GM10248 (cell line): ENCODE measurements around the gene ZBTB7C.
"Not testable (repeated sequence)": the region's sequence is repeated elsewhere in the genome, so short reads cannot be mapped to it uniquely, and the experiment has no call there.

Source experiments
- CTCF ChIA-PET: fragments of 300-600 bp; sonication (Branson Sonifier 250); formaldehyde crosslinking; extraction: SDS; loops from one replicate; lab custom pipeline; 2021; ENCODE audit warnings: antibody characterized with exemption; lab: Yijun Ruan, JAX
- POLR2A ChIA-PET: fragments of 350-650 bp; sonication (Branson Sonifier 250); formaldehyde crosslinking; extraction: SDS; loops from one replicate; lab custom pipeline; 2020; ENCODE audit warnings: antibody characterized with exemption; lab: Yijun Ruan, JAX
- DNase-seq: peaks from one replicate; pipeline ENCODE4 v3.0.0; 2012; ENCODE audit errors: extremely low spot score
- TF ChIP-seq, protein P1 (sequence below): IDR thresholded peaks from 2 replicates; pipeline ENCODE4 v1.5.1; 2012; ENCODE audit warnings: mild to moderate bottlenecking, low read depth; ENCODE audit errors: extremely low read depth, missing control alignments, control extremely low read depth

Gene ZBTB7C

GRCh38 chr18:48294899-48295585 lies 114.1 kb downstream of the ZBTB7C start:
- TF ChIP-seq, protein P1, sequence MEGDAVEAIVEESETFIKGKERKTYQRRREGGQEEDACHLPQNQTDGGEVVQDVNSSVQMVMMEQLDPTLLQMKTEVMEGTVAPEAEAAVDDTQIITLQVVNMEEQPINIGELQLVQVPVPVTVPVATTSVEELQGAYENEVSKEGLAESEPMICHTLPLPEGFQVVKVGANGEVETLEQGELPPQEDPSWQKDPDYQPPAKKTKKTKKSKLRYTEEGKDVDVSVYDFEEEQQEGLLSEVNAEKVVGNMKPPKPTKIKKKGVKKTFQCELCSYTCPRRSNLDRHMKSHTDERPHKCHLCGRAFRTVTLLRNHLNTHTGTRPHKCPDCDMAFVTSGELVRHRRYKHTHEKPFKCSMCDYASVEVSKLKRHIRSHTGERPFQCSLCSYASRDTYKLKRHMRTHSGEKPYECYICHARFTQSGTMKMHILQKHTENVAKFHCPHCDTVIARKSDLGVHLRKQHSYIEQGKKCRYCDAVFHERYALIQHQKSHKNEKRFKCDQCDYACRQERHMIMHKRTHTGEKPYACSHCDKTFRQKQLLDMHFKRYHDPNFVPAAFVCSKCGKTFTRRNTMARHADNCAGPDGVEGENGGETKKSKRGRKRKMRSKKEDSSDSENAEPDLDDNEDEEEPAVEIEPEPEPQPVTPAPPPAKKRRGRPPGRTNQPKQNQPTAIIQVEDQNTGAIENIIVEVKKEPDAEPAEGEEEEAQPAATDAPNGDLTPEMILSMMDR, result no peak
- POLR2A ChIA-PET, result no interaction called here
- CTCF ChIA-PET, result interaction anchor here (1.1 kb wide), 1 partner anchor 18 kb away, joined by 3 read pairs; no protein-coding TSS in a partner anchor
- DNase-seq, result no peak

DNA sequence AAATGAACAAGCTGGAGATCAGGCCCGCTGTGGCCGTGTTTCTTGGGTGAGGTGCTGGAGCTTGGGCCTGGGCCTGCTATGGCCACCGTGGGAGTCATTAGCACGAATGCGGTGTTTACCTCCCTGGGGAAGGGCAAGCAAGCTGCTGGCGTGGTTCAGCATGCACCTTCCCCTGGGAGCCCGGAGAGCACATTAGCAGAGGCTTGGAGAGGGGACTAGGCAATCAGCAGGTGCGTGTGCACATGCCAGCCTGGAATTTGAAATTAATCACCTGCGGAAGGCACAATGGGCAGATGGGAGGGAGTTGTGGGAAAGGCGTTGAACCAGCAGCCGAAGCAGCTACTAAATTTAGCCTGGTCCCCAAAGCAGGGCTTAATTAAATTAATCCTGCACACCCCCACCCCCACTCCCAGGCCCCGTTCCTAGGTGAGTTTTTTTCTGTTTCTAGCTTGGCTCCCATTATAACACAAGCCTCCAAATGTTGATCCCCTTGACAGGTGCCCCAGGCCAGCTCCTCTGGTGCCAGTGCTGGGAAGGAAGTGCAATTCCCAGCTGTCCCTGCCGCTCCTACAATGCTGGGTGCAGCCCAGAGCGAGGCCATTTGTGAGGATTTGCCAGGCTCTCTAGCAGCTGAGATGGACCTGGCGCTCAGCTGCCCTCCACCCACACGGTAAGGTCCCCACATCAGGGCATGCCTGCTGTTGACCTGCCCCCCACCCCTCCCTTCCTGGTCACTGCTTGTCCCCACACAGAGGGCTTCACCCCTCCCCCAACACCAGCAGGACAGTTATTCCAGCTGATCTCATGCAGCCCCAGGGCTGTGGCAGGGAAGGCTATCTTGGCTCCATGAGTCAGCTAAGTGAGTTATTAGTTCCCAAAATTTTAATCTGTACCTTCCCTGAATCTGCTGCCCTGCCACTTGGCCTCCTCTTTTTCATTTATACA lies 115.0 kb downstream of the ZBTB7C start:
- TF ChIP-seq, protein P1, result no peak
- CTCF ChIA-PET, result interaction anchor here (1.1 kb wide), 1 partner anchor 17 kb away, joined by 3 read pairs; no protein-coding TSS in a partner anchor
- DNase-seq, result no peak
- POLR2A ChIA-PET, result no interaction called here

- TF ChIP-seq, protein P1, result no peak
- DNase-seq, result no peak
- POLR2A ChIA-PET, result no interaction called here
- CTCF ChIA-PET, result no interaction called here
Measured at GRCh38 chr18:48292782-48293424, 116.3 kb downstream of the ZBTB7C start.

- POLR2A ChIA-PET, result no interaction called here
- no peak for DNase-seq
- TF ChIP-seq, protein P1, result no peak
- CTCF ChIA-PET, result no interaction called here
Measured at GRCh38 chr18:48292229-48292628, 117.0 kb downstream of the ZBTB7C start.

- CTCF ChIA-PET, result interaction anchor here (1.4 kb wide), 1 partner anchor 9 kb away, joined by 3 read pairs; no protein-coding TSS in a partner anchor
- TF ChIP-seq, protein P1, result no peak
- DNase-seq, result no peak
- POLR2A ChIA-PET, result no interaction called here
Measured at GRCh38 chr18:48290162-48290926, 118.8 kb downstream of the ZBTB7C start.

GRCh38 chr18:48284743-48285142 lies 124.4 kb downstream of the ZBTB7C start:
- no peak for DNase-seq
- CTCF ChIA-PET, result no interaction called here
- TF ChIP-seq, protein P1, result no peak
- POLR2A ChIA-PET, result no interaction called here

DNA sequence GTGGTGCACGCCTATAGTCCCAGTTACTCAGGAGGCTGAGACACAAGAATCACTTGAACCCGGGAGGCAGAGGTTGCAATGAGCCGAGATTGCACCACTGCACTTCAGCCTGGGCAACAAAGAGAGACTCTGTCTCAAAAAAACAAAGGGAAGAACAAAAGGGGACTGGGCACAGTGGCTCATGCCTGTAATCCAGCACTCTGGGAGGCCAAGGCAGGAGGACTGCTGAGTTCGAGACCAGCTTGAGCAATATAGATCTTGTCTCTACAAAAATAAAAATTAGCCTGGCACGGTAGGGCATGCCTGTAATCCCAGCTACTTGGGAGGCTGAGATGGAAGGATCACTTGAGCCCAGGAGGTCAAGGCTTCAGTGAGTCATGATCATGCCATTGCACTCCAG lies 125.2 kb downstream of the ZBTB7C start:
- POLR2A ChIA-PET, DNase-seq, CTCF ChIA-PET: not testable (repeated sequence)

- CTCF ChIA-PET, POLR2A ChIA-PET, DNase-seq: not testable (repeated sequence)
Measured at GRCh38 chr18:48281460-48281859, 127.7 kb downstream of the ZBTB7C start.
